HepG2 (cell line): ENCODE data around the gene FGF14. TPM values are rescaled to one million over a fixed set of nuclear protein-coding genes. Genes with fewer than 3 reads are reported as not detected.

Source experiments
- ATAC-seq: fragments of 200-7000 bp; cut with Tn5 transposase; 3 replicates; pipeline ENCODE4 v1.9.1; 2020; ENCODE audit warnings: mild to moderate bottlenecking, moderate library complexity
- BruUV-seq: library from RNA; stranded (reverse); fragments of 400-500 nt; replicated peaks from 2 replicates; lab custom pipeline; 2021; lab: Mats Ljungman, UMichigan
- CTCF ChIA-PET: fragments of 300-600 bp; formaldehyde crosslinking; extraction: SDS; loops from one replicate; lab custom pipeline; 2021; ENCODE audit warnings: low total read pairs, inconsistent platforms, low intra/inter-chr PET ratio; lab: Yijun Ruan, JAX
- POLR2A ChIA-PET: fragments of 350-600 bp; sonication (Branson Sonifier 250); formaldehyde crosslinking; loops from one replicate; lab custom pipeline; 2020; ENCODE audit warnings: antibody characterized with exemption, inconsistent platforms; lab: Yijun Ruan, JAX
- DNase-seq: peaks from one replicate; pipeline ENCODE4 v3.0.0-alpha.2; 2015; ENCODE audit warnings: low spot score
- FAIRE-seq: peaks from 3 replicates; lab custom pipeline; 2011; peaks lifted over from hg19 to GRCh38; lab: Jason Lieb, UNC
- H2AFZ ChIP-seq: one replicate; pipeline ENCODE4 v1.6.1; 2011; ENCODE audit warnings: low read length, inconsistent platforms
- H3K27ac ChIP-seq: fragments of 300-600 bp; 3 replicates; pipeline ENCODE4 v1.8.0; 2011; ENCODE audit warnings: mixed run types, mild to moderate bottlenecking, mixed read lengths, low read length, inconsistent platforms; ENCODE audit not compliant: insufficient read depth; ENCODE audit errors: extremely low read length
- H3K27me3 ChIP-seq, 2 experiments: fragments of 200-600 bp in 1 of 2; 2 replicates in 1 of 2; 3 replicates in 1 of 2; pipeline versions ENCODE4 v1.6.0 to v1.8.0; 2011; ENCODE audit warnings: low read length in 2 of 2, mild to moderate bottlenecking in 2 of 2, moderate library complexity in 2 of 2, inconsistent platforms in 1 of 2; ENCODE audit not compliant: insufficient read depth in 2 of 2, control insufficient read depth in 1 of 2
- H3K36me3 ChIP-seq, 2 experiments: fragments of 200-600 bp in 1 of 2; replicated peaks in 1 of 2; 2 replicates in 1 of 2; 3 replicates in 1 of 2; pipeline versions ENCODE4 v1.5.1 to v1.8.0; 2011; ENCODE audit warnings: low read length in 2 of 2, inconsistent platforms in 1 of 2; ENCODE audit not compliant: insufficient read depth in 2 of 2, control insufficient read depth in 1 of 2
- H3K4me1 ChIP-seq: 2 replicates; pipeline ENCODE4 v1.5.1; 2012; ENCODE audit warnings: low read length, inconsistent platforms; ENCODE audit not compliant: insufficient read depth
- H3K4me2 ChIP-seq: 2 replicates; pipeline ENCODE4 v1.6.0; 2011; ENCODE audit warnings: low read depth, low read length, inconsistent platforms
- H3K4me3 ChIP-seq, 3 experiments: fragments of 200-600 bp in 1 of 3; sonication (generic), shearing (Covaris generic) in 1 of 3; replicated peaks in 1 of 3; 2 replicates each; pipeline ENCODE4 v1.5.1; 2011 to 2016; ENCODE audit warnings: low read length in 3 of 3, inconsistent platforms in 2 of 3, low read depth in 2 of 3, mild to moderate bottlenecking in 2 of 3, control low read depth in 1 of 3, mixed read lengths in 1 of 3; ENCODE audit not compliant: insufficient read depth in 1 of 3
- H3K79me2 ChIP-seq: one replicate; pipeline ENCODE4 v1.6.1; 2011; ENCODE audit warnings: low read length, inconsistent platforms; ENCODE audit not compliant: insufficient read depth
- H3K9ac ChIP-seq: 2 replicates; pipeline ENCODE4 v1.6.0; 2011; ENCODE audit warnings: mild to moderate bottlenecking, low read depth, low read length, inconsistent platforms; ENCODE audit not compliant: insufficient read depth
- H3K9me3 ChIP-seq: 2 replicates; pipeline ENCODE4 v1.5.1; 2012; ENCODE audit warnings: mild to moderate bottlenecking, low read length
- H4K20me1 ChIP-seq: 2 replicates; pipeline ENCODE4 v1.6.0; 2011; ENCODE audit warnings: inconsistent platforms, mild to moderate bottlenecking, low read length, moderate library complexity; ENCODE audit not compliant: insufficient read depth
- CBX1 ChIP-seq: IDR thresholded peaks from one replicate; pipeline ENCODE4 v1.6.1; 2016; ENCODE audit warnings: antibody characterized with exemption, low read depth
- SAP130 ChIP-seq: IDR thresholded peaks from 2 replicates; pipeline ENCODE4 v1.6.1; 2016; ENCODE audit warnings: low read depth
- SMAD9 ChIP-seq: sonication (generic); formaldehyde crosslinking; IDR thresholded peaks from 2 replicates; pipeline ENCODE4 v1.5.1; 2020; ENCODE audit warnings: mild to moderate bottlenecking, missing genetic modification reagents
- ZFP36L2 ChIP-seq: sonication (generic); formaldehyde crosslinking; IDR thresholded peaks from 2 replicates; pipeline ENCODE4 v1.4.0; 2020; ENCODE audit warnings: missing genetic modification reagents
- ZNF10 ChIP-seq: sonication (generic); formaldehyde crosslinking; IDR thresholded peaks from 2 replicates; pipeline ENCODE4 v1.4.0; 2020; ENCODE audit warnings: mild to moderate bottlenecking, low read depth, missing genetic modification reagents, borderline replicate concordance
- ZNF180 ChIP-seq: sonication (generic); formaldehyde crosslinking; IDR thresholded peaks from 2 replicates; pipeline ENCODE4 v1.4.0; 2020; ENCODE audit warnings: low read depth, missing genetic modification reagents, borderline replicate concordance
- ZNF282 ChIP-seq: fragments of 450-650 bp; IDR thresholded peaks from 2 replicates; pipeline ENCODE4 v1.6.1; 2018; ENCODE audit not compliant: partially characterized antibody
- ZNF556 ChIP-seq: sonication (generic); formaldehyde crosslinking; IDR thresholded peaks from 2 replicates; pipeline ENCODE4 v1.4.0; 2020; ENCODE audit warnings: mild to moderate bottlenecking, missing genetic modification reagents, borderline replicate concordance
- ZNF569 ChIP-seq: sonication (generic); formaldehyde crosslinking; IDR thresholded peaks from 2 replicates; pipeline ENCODE4 v1.5.0; 2020; ENCODE audit warnings: mild to moderate bottlenecking, missing genetic modification reagents, moderate library complexity, borderline replicate concordance
- ZNF572 ChIP-seq: sonication (generic); formaldehyde crosslinking; IDR thresholded peaks from 2 replicates; pipeline ENCODE4 v1.5.1; 2020; ENCODE audit warnings: mild to moderate bottlenecking, missing genetic modification reagents
- WGBS: methylation state at CpG from one replicate; pipeline ENCODE4 v1.1.6; 2017; ENCODE audit warnings: low lambda C conversion rate; 5-methylcytosine and 5-hydroxymethylcytosine counted together
- in situ Hi-C: cut with HindIII; loops from 2 replicates; pipeline ENCODE4 v1.10.0; 2017; ENCODE audit warnings: low pct_unique_long_range_greater_than_20kb; ENCODE audit not compliant: extremely low pct_ligation_motif_present
- intact Hi-C: fragments of 100-400 bp; cut with micrococcal nuclease; formaldehyde crosslinking; loops from one replicate; pipeline ENCODE4 v1.10.0; 2022; ENCODE audit not compliant: unreplicated experiment
- polyA plus RNA-seq, 8 experiments: library from polyadenylated mRNA; depleted of rRNA in 3 of 8; stranded (reverse) in 7 of 8; unstranded in 1 of 8; fragments of >200 nt; fragmentation: Illumina TruSeq in 4 of 8; extraction: Trizol in 4 of 8; gene quantifications; 2 replicates each; pipeline versions ENCODE4 v1.2.1 to v1.2.3, GENCODE V29; 2011 to 2016; ENCODE audit warnings: low read depth in 4 of 8, missing spikeins in 1 of 8, mixed read lengths in 1 of 8; ENCODE audit not compliant: insufficient read depth in 1 of 8
- total RNA-seq, 5 experiments: library from RNA; depleted of rRNA; stranded (reverse); fragments of >200 nt; fragmentation: Illumina TruSeq; extraction: Trizol; gene quantifications; 2 replicates each; pipeline ENCODE4 v1.2.3, GENCODE V29; 2016; ENCODE audit warnings: low read depth in 1 of 5
- TF ChIP-seq, protein P1 (sequence below): sonication (generic); formaldehyde crosslinking; IDR thresholded peaks from 2 replicates; pipeline ENCODE4 v1.9.0; 2021; ENCODE audit warnings: mild to moderate bottlenecking, missing genetic modification reagents
- TF ChIP-seq, protein P2 (sequence below): sonication (generic); formaldehyde crosslinking; IDR thresholded peaks from 2 replicates; pipeline ENCODE4 v1.5.0; 2020; ENCODE audit warnings: missing genetic modification reagents
- TF ChIP-seq, protein P3 (sequence below): sonication (generic); formaldehyde crosslinking; IDR thresholded peaks from 2 replicates; pipeline ENCODE4 v1.4.0; 2020; ENCODE audit warnings: missing genetic modification reagents
- TF ChIP-seq, protein P4 (sequence below): sonication (generic); formaldehyde crosslinking; IDR thresholded peaks from 2 replicates; pipeline ENCODE4 v1.8.0; 2022; ENCODE audit warnings: mild to moderate bottlenecking, missing genetic modification reagents, moderate library complexity

FGF14 gene
- total and polyA plus RNA-seq, 2 of the 13 experiments (the other 11 are each of a cell fraction or from before 2014, with no cell fraction given), result not detected

DNA sequence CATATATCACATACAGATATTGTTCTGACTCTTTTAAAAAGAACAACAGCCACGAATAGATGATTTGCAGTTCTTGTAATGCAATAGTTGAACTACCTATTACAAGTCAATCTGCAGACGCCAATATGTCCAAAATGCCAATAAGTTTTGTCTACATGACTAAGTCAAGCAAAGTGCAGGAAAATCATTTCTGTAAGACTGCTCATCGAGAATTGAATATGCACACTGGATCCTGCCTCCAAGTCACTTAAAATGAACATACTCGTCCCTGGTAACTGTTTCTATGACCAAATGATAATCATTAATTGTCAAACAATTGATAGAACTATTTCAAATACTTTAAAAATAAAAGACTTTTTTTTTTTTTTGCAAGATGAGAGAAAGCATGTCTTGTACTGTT, 573.7 kb downstream of the FGF14 start:
- TF ChIP-seq ZNF180, result no peak
- TF ChIP-seq ZNF282, result no peak
- TF ChIP-seq, protein P1, sequence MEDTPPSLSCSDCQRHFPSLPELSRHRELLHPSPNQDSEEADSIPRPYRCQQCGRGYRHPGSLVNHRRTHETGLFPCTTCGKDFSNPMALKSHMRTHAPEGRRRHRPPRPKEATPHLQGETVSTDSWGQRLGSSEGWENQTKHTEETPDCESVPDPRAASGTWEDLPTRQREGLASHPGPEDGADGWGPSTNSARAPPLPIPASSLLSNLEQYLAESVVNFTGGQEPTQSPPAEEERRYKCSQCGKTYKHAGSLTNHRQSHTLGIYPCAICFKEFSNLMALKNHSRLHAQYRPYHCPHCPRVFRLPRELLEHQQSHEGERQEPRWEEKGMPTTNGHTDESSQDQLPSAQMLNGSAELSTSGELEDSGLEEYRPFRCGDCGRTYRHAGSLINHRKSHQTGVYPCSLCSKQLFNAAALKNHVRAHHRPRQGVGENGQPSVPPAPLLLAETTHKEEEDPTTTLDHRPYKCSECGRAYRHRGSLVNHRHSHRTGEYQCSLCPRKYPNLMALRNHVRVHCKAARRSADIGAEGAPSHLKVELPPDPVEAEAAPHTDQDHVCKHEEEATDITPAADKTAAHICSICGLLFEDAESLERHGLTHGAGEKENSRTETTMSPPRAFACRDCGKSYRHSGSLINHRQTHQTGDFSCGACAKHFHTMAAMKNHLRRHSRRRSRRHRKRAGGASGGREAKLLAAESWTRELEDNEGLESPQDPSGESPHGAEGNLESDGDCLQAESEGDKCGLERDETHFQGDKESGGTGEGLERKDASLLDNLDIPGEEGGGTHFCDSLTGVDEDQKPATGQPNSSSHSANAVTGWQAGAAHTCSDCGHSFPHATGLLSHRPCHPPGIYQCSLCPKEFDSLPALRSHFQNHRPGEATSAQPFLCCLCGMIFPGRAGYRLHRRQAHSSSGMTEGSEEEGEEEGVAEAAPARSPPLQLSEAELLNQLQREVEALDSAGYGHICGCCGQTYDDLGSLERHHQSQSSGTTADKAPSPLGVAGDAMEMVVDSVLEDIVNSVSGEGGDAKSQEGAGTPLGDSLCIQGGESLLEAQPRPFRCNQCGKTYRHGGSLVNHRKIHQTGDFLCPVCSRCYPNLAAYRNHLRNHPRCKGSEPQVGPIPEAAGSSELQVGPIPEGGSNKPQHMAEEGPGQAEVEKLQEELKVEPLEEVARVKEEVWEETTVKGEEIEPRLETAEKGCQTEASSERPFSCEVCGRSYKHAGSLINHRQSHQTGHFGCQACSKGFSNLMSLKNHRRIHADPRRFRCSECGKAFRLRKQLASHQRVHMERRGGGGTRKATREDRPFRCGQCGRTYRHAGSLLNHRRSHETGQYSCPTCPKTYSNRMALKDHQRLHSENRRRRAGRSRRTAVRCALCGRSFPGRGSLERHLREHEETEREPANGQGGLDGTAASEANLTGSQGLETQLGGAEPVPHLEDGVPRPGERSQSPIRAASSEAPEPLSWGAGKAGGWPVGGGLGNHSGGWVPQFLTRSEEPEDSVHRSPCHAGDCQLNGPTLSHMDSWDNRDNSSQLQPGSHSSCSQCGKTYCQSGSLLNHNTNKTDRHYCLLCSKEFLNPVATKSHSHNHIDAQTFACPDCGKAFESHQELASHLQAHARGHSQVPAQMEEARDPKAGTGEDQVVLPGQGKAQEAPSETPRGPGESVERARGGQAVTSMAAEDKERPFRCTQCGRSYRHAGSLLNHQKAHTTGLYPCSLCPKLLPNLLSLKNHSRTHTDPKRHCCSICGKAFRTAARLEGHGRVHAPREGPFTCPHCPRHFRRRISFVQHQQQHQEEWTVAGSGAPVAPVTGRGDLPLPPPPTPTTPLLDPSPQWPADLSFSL (CRISPR knock-in tag), result no peak
- TF ChIP-seq, protein P2, sequence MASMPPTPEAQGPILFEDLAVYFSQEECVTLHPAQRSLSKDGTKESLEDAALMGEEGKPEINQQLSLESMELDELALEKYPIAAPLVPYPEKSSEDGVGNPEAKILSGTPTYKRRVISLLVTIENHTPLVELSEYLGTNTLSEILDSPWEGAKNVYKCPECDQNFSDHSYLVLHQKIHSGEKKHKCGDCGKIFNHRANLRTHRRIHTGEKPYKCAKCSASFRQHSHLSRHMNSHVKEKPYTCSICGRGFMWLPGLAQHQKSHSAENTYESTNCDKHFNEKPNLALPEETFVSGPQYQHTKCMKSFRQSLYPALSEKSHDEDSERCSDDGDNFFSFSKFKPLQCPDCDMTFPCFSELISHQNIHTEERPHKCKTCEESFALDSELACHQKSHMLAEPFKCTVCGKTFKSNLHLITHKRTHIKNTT (CRISPR knock-in tag), result no peak
- TF ChIP-seq ZNF569 (CRISPR knock-in tag), result no peak
- TF ChIP-seq SMAD9 (CRISPR knock-in tag), result no peak
- TF ChIP-seq, protein P3, sequence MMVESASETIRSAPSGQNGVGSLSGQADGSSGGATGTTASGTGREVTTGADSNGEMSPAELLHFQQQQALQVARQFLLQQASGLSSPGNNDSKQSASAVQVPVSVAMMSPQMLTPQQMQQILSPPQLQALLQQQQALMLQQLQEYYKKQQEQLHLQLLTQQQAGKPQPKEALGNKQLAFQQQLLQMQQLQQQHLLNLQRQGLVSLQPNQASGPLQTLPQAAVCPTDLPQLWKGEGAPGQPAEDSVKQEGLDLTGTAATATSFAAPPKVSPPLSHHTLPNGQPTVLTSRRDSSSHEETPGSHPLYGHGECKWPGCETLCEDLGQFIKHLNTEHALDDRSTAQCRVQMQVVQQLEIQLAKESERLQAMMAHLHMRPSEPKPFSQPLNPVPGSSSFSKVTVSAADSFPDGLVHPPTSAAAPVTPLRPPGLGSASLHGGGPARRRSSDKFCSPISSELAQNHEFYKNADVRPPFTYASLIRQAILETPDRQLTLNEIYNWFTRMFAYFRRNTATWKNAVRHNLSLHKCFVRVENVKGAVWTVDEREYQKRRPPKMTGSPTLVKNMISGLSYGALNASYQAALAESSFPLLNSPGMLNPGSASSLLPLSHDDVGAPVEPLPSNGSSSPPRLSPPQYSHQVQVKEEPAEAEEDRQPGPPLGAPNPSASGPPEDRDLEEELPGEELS (CRISPR knock-in tag), result no peak
- no peak for TF ChIP-seq ZNF572
- no peak for TF ChIP-seq ZNF556 (CRISPR knock-in tag)
- no peak for TF ChIP-seq CBX1
- TF ChIP-seq ZFP36L2, result no peak
- TF ChIP-seq, protein P4, sequence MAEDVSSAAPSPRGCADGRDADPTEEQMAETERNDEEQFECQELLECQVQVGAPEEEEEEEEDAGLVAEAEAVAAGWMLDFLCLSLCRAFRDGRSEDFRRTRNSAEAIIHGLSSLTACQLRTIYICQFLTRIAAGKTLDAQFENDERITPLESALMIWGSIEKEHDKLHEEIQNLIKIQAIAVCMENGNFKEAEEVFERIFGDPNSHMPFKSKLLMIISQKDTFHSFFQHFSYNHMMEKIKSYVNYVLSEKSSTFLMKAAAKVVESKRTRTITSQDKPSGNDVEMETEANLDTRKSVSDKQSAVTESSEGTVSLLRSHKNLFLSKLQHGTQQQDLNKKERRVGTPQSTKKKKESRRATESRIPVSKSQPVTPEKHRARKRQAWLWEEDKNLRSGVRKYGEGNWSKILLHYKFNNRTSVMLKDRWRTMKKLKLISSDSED (CRISPR knock-in tag), result no peak
- no peak for TF ChIP-seq ZNF10 (CRISPR knock-in tag)
- no peak for TF ChIP-seq SAP130
- Histone ChIP-seq H3K36me3 (no peaks in the 10 kb centered on the region), H3K4me2 (no peak overlapping the region), H3K27ac (no peak overlapping the region), H2AFZ (no peak overlapping the region), H3K9me3 (no peaks in the 10 kb centered on the region), H3K27me3 (no peaks in the 10 kb centered on the region), H4K20me1 (no peaks in the 10 kb centered on the region), H3K9ac (no peak overlapping the region), H3K79me2 (no peaks in the 10 kb centered on the region), H3K4me3 (no peak overlapping the region), H3K4me1 (no peaks in the 10 kb centered on the region)
- DNase-seq (no peak), FAIRE-seq (no peak), ATAC-seq (no peak)
- intact Hi-C loops (no loop called here), in situ Hi-C loops (no loop called here)
- ChIA-PET POLR2A (no interaction called here), CTCF (no interaction called here)
- 0% methylated on average over 4 of the region's 4 CpGs for WGBS
- no TSS peak for BruUV-seq
